Measurements from ENCODE around the gene GLI3. TPM values are rescaled to one million over a fixed set of nuclear protein-coding genes. Genes with fewer than 3 reads are reported as not detected.

The GLI3 gene
- total RNA-seq, 1 experiment from 2014 or later = 46.2 TPM

DNA sequence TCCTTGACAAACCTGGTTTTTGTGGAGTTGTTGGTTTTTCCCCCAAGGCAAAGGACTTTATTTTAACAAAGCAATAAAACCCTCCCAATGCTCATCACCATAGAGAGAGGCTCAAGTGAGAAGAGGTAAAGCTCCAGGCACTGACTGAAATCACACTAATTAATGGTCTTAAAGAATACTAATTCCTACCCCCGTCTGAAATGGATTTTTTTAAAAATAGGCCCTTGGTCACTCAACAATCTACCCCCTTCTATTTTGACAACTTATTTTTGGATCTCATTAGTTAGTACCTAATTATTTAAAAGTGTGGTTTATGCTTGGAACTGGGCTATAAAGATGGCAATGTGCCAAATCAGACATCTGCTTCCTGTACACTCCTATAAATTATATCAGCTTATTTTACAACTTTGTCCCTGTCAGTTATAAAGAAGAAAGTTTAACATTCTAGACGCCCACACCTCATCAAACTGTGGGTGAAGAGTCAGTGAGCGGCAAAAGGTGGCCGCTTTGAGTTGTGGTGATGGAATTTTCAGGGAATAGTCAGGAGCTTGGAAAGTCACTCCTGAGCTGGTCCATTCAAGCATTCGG lies 10.6 kb downstream of the GLI3 start:
- ATAC-seq (no peak), DNase-seq (ENCODE audit: low spot score) (no peak)
- TF ChIP-seq GABPB1 (CRISPR knock-in tag; IDR thresholded peaks at IDR 0.05) = no peak
- no peak for TF ChIP-seq E2F5 (CRISPR knock-in tag; IDR thresholded peaks at IDR 0.05)
- no peak for TF ChIP-seq ZNF219 (CRISPR knock-in tag; IDR thresholded peaks at IDR 0.05; ENCODE audit: borderline replicate concordance)
- no peak for TF ChIP-seq NFYB (CRISPR knock-in tag; conservative IDR thresholded peaks at IDR 0.05; ENCODE audit: low read depth)
- TF ChIP-seq MLX (CRISPR knock-in tag; IDR thresholded peaks at IDR 0.05) = no peak
- TF ChIP-seq ZNF138 (CRISPR knock-in tag; conservative IDR thresholded peaks at IDR 0.05) = no peak
- no peak for TF ChIP-seq ZNF416 (CRISPR knock-in tag; IDR thresholded peaks at IDR 0.05)
- TF ChIP-seq, protein P1, sequence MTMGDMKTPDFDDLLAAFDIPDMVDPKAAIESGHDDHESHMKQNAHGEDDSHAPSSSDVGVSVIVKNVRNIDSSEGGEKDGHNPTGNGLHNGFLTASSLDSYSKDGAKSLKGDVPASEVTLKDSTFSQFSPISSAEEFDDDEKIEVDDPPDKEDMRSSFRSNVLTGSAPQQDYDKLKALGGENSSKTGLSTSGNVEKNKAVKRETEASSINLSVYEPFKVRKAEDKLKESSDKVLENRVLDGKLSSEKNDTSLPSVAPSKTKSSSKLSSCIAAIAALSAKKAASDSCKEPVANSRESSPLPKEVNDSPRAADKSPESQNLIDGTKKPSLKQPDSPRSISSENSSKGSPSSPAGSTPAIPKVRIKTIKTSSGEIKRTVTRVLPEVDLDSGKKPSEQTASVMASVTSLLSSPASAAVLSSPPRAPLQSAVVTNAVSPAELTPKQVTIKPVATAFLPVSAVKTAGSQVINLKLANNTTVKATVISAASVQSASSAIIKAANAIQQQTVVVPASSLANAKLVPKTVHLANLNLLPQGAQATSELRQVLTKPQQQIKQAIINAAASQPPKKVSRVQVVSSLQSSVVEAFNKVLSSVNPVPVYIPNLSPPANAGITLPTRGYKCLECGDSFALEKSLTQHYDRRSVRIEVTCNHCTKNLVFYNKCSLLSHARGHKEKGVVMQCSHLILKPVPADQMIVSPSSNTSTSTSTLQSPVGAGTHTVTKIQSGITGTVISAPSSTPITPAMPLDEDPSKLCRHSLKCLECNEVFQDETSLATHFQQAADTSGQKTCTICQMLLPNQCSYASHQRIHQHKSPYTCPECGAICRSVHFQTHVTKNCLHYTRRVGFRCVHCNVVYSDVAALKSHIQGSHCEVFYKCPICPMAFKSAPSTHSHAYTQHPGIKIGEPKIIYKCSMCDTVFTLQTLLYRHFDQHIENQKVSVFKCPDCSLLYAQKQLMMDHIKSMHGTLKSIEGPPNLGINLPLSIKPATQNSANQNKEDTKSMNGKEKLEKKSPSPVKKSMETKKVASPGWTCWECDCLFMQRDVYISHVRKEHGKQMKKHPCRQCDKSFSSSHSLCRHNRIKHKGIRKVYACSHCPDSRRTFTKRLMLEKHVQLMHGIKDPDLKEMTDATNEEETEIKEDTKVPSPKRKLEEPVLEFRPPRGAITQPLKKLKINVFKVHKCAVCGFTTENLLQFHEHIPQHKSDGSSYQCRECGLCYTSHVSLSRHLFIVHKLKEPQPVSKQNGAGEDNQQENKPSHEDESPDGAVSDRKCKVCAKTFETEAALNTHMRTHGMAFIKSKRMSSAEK (CRISPR knock-in tag; IDR thresholded peaks at IDR 0.05; ENCODE audit: borderline replicate concordance) = no peak
- TF ChIP-seq ATF1 (CRISPR knock-in tag; IDR thresholded peaks at IDR 0.05) = no peak
- TF ChIP-seq, protein P2, sequence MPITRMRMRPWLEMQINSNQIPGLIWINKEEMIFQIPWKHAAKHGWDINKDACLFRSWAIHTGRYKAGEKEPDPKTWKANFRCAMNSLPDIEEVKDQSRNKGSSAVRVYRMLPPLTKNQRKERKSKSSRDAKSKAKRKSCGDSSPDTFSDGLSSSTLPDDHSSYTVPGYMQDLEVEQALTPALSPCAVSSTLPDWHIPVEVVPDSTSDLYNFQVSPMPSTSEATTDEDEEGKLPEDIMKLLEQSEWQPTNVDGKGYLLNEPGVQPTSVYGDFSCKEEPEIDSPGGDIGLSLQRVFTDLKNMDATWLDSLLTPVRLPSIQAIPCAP (CRISPR knock-in tag; IDR thresholded peaks at IDR 0.05) = no peak
- TF ChIP-seq, protein P3, sequence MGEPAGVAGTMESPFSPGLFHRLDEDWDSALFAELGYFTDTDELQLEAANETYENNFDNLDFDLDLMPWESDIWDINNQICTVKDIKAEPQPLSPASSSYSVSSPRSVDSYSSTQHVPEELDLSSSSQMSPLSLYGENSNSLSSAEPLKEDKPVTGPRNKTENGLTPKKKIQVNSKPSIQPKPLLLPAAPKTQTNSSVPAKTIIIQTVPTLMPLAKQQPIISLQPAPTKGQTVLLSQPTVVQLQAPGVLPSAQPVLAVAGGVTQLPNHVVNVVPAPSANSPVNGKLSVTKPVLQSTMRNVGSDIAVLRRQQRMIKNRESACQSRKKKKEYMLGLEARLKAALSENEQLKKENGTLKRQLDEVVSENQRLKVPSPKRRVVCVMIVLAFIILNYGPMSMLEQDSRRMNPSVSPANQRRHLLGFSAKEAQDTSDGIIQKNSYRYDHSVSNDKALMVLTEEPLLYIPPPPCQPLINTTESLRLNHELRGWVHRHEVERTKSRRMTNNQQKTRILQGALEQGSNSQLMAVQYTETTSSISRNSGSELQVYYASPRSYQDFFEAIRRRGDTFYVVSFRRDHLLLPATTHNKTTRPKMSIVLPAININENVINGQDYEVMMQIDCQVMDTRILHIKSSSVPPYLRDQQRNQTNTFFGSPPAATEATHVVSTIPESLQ (CRISPR knock-in tag; IDR thresholded peaks at IDR 0.05) = no peak
- no peaks in the 10 kb centered on the region for H3K27me3 Mint-ChIP-seq (ENCODE audit: low read depth)
- peak overlapping the region; percentile 73 for H3K4me3 Mint-ChIP-seq
- H3K36me3 Mint-ChIP-seq = no peaks in the 10 kb centered on the region
- H3K27ac Mint-ChIP-seq = peak overlapping the region; percentile 82
- H3K9me3 Mint-ChIP-seq = no peaks in the 10 kb centered on the region
- POLR2A ChIA-PET = interaction anchor here (0.5 to 3.5 kb wide), 3 partner anchors 14 to 104 kb away, joined by 5 to 11 read pairs (median 7); no protein-coding TSS in a partner anchor
- CTCF ChIA-PET = interaction anchor here (0.9 to 2.1 kb wide), 5 partner anchors 12 to 286 kb away, joined by 3 to 7 read pairs (median 4); no protein-coding TSS in a partner anchor
- peaks cover 87% of the 10 kb centered on the region for H3K4me1 Mint-ChIP-seq

DNA sequence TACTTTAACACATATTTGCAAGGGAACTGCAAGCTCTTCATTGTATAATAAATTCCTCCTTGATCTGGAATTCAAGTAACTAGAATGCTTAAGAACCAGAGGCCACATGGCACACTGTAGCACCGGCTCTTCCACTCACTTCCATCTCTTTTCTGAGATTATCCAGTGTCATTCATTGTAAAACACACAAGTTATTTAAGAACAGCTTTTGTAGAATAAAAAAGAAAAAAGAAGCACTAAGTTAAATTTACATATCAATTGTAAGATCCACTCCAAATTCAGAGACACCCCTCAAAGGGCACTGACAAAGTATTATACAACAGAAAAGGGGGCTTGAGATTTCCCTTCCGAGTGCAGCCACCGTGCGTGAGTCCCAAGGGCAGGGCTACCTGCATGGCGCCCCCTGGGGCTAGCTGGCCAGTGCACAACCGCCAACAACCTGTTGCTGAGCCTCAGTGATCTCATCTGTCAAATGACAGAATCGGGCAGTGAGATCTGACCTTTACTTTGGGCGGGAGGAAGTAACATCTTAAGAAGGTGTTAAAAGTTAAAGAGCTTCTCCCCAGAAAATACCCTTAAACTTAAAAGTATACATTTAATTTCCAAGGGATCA lies 12.5 kb downstream of the GLI3 start:
- TF ChIP-seq ZNF423 (CRISPR knock-in tag; IDR thresholded peaks at IDR 0.05) (peak; percentile 58; the same call in 1 of the 2 replicates), KAT7 (CRISPR knock-in tag; IDR thresholded peaks at IDR 0.05; ENCODE audit: borderline replicate concordance) (no peak)
- CTCF ChIA-PET = interaction anchor here (0.5 to 2.8 kb wide), 8 partner anchors 9 to 384 kb away, joined by 3 to 8 read pairs (median 3); no protein-coding TSS in a partner anchor
- POLR2A ChIA-PET = no interaction called here
- H3K4me3 Mint-ChIP-seq = peak overlapping the region; percentile 26; the same call in 1 of the 2 replicates
- peak overlapping the region; percentile 94 for H3K27ac Mint-ChIP-seq
- peaks cover 88% of the 10 kb centered on the region for H3K4me1 Mint-ChIP-seq
- ATAC-seq = peak; percentile 12
- peak; percentile 71 for DNase-seq (ENCODE audit: low spot score)
- H3K36me3 Mint-ChIP-seq = 0 out of 2 replicates have a peak, but pooled peaks cover 2% of the 10 kb centered on the region
- H3K27me3 Mint-ChIP-seq (ENCODE audit: low read depth) = no peaks in the 10 kb centered on the region
- H3K9me3 Mint-ChIP-seq = no peaks in the 10 kb centered on the region

Measured in WTC11 (cell line).